ENCODE measurements around the gene ARL8B. TPM values are rescaled to one million over a fixed set of nuclear protein-coding genes. Genes with fewer than 3 reads are reported as not detected.
"Not testable (repeated sequence)": the region's sequence is repeated elsewhere in the genome, so short reads cannot be mapped to it uniquely, and the experiment has no call there.

Gene ARL8B
- total RNA-seq, 1 donor: 72.1 TPM

DNA sequence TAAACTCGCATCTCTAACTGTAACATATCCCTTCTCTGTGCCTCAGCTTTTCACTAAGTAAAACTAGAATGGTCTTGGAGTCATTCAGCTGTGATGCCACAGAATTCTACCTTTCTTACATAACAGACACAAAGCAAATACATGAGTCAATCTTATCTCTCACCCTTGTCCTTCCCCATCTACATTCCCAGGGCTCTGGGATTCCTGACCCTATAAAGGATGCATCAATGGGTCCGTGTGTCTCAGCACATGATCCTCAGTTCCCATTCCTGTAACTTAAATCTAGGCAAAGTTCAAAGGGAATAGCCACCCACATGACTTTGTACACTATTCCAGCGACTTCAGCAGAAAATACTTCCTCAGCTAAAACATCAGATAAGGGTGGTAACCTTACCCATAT, 11.8 kb upstream of the ARL8B start:
- no peak for DNase-seq (ENCODE audit: low read depth)
- TF ChIP-seq, protein P1, sequence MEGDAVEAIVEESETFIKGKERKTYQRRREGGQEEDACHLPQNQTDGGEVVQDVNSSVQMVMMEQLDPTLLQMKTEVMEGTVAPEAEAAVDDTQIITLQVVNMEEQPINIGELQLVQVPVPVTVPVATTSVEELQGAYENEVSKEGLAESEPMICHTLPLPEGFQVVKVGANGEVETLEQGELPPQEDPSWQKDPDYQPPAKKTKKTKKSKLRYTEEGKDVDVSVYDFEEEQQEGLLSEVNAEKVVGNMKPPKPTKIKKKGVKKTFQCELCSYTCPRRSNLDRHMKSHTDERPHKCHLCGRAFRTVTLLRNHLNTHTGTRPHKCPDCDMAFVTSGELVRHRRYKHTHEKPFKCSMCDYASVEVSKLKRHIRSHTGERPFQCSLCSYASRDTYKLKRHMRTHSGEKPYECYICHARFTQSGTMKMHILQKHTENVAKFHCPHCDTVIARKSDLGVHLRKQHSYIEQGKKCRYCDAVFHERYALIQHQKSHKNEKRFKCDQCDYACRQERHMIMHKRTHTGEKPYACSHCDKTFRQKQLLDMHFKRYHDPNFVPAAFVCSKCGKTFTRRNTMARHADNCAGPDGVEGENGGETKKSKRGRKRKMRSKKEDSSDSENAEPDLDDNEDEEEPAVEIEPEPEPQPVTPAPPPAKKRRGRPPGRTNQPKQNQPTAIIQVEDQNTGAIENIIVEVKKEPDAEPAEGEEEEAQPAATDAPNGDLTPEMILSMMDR (IDR thresholded peaks at IDR 0.05; ENCODE audit: insufficient read depth, low read depth, low read length): no peak
- H3K4me3 ChIP-seq (ENCODE audit: low read depth, low read length): no peak overlapping the region

DNA sequence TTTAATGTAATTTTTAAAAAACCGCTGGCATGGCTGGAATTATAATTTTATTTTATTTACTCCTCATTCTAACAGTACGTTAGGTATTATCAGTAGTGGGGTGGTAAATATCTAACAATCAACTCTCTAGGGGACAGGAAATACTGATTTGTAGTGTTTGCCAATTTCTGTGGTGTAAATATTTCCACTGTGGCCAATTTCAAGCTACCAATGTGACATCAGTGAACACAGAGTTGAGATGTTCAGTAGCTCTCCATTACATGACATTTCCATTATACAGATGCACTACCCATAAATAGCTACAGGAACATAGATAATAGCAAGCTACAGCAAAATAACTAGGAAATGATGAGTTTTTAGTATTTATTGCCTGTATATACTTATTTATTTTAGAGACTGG, 10.0 kb upstream of the ARL8B start:
- no peak overlapping the region for H3K4me3 ChIP-seq (ENCODE audit: low read depth, low read length)
- TF ChIP-seq, protein P1 (IDR thresholded peaks at IDR 0.05; ENCODE audit: insufficient read depth, low read depth, low read length): no peak
- no peak for DNase-seq (ENCODE audit: low read depth)

DNA sequence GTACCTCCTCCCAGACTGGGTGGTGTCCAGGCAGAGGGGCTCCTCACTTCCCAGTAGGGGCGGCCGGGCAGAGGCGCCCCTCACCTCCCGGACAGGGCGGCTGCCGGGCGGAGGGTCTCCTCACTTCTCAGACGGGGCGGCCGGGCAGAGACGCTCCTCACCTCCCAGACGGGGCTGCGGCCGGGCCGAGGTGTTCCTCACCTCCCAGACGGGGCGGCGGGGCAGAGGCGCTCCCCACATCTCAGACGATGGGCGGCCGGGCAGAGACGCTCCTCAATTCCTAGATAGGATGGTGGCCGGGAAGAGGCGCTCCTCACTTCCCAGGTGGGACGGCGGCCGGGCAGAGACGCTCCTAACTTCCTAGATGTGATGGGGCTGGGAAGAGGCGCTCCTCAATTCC, 8.4 kb upstream of the ARL8B start:
- DNase-seq (ENCODE audit: low read depth); H3K4me3 ChIP-seq (ENCODE audit: low read depth, low read length): not testable (repeated sequence)

DNA sequence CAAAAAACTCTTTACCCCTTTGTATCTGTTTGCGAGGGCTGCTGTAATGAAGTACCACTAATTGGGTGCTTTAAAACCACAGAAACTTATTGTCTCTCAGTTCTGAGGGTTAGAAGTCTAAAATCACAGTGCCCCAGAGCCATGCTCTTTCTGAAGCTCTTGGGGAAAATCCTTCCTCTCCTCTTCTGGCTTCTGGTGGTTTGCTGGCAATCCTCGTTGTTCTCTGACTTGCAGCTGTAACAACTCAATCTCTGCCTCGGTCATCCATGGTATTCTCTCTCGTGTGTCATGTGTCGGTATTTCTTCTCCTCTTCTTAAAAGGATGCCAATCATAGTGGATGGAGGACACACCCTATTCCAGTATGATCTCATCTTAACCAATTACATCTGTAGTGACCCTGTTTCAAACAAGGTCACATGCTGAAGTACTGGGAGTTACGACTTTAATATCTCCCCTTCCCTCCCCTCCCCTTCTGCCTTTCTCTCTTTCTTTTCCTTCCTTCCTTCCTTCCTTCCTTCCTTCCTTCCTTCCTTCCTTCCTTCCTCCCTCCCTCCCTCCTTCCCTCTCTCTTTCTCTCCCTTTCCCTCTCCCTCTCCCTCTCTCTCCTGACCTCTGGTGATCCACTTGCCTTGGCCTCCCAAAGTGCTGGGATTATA, 6.5 kb upstream of the ARL8B start:
- no peak for DNase-seq (ENCODE audit: low read depth)
- no peak overlapping the region for H3K4me3 ChIP-seq (ENCODE audit: low read depth, low read length)
- TF ChIP-seq, protein P1 (IDR thresholded peaks at IDR 0.05; ENCODE audit: insufficient read depth, low read depth, low read length): no peak

DNA sequence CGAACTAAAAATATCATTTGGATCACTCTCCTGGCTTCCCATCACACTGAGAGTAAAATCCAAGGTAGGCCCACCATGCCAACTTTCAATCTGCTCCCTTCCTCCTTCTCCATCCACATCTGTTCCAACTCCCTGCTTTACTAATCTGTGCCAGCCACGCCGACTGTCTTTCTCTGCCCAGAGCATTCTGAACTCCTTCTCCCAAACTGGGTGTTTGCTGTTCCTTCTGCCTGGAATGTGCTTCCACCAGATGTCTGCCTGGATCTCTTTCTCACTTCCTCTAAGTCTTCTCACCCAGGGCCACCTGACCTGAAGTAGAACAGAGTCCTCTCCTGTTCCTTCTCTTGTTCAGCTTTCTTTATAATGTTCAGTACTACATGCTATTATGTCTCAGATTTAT, 5.6 kb upstream of the ARL8B start:
- TF ChIP-seq, protein P1 (IDR thresholded peaks at IDR 0.05; ENCODE audit: insufficient read depth, low read depth, low read length): no peak
- H3K4me3 ChIP-seq (ENCODE audit: low read depth, low read length): no peak overlapping the region
- no peak for DNase-seq (ENCODE audit: low read depth)

DNA sequence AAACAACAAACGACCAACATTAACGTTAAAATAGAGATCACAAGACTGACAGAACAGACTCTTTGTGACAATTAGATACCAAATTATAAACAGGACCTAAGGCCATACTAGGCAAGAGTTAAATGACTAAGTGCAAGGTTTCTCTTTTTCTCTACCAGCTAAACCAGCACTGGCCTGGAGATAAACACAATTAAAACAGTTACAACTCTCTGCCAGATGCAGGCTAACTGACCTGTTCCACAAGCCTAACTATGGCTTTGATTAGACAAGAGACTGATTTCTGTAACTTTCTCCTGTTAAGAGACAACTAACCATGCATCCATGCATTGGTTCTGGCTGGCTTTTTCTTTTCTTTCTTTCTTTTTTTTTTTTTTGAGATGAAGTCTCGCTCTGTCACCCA, 1.6 kb upstream of the ARL8B start:
- TF ChIP-seq, protein P1 (IDR thresholded peaks at IDR 0.05; ENCODE audit: insufficient read depth, low read depth, low read length): no peak
- DNase-seq (ENCODE audit: low read depth): no peak
- H3K4me3 ChIP-seq (ENCODE audit: low read depth, low read length): no peak overlapping the region

DNA sequence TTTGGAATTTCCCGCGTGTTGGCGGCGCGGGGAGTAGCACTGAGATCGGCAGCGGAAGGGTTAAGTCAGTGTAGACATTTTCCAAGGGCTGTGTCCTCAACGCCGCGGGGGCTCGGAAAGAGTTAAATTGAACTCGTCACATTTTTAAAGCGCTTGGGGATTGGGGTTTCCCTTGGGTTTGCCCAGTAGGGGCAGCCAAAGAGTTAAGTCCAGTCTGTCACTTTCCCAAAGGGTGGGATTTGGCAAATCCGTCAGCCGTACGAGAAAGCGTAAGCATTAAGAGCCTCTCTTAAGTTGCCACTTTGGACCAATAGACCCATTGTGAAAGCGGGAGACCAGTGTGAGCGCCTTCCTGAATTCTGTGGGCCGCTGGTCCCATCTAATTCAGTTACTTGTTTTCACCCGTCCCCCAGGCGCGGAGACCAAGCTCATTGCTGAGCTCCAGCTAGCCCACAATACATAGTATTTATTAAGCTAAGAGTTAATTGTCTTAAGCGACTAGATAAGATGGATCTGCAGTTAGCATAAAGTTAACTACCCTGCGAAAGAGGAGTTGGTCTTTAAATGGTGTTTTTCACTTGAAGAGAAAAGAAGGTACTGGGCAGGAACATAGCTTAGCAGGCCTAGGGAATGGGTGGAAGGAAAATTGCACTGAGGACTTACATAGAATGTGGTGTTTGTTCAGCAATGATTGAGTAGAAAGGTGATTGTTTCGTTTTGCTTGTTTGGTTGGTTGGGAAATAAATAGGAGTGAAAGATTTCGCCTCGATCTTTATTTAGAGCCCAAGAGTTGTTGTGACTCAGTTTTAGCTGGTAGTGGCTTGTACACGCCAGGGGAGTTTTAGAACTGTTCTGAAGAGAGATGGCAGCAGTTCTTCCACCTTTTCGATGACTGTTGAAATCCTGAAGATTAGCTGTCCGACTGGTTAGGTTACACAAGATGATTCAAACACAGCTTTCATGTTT, 932 bp downstream of the ARL8B start:
- peak overlapping the region; percentile 99 for H3K4me3 ChIP-seq (ENCODE audit: low read depth, low read length)
- peak; percentile 85 for DNase-seq (ENCODE audit: low read depth)
- TF ChIP-seq, protein P1 (IDR thresholded peaks at IDR 0.05; ENCODE audit: insufficient read depth, low read depth, low read length): no peak

Data from fibroblast of villous mesenchyme (primary cell).